ENCODE data around the gene GLRX. TPM values are rescaled to one million over a fixed set of nuclear protein-coding genes. Genes with fewer than 3 reads are reported as not detected.

The GLRX gene
- polyA plus RNA-seq, 3 donors = 386 to 603 (median 555) TPM

- peaks cover 30% of the 10 kb centered on the region for H3K4me1 Mint-ChIP-seq
- peak overlapping the region in 6 of 7 donors; percentile 22 to 88 (median 80) for H3K27ac Mint-ChIP-seq
- DNase-seq = peak; percentile 20 to 61 (median 51)
- no peaks in the 10 kb centered on the region for H3K9me3 ChIP-seq (replicated peaks in 1 of 2; ENCODE audit: control insufficient read depth in 1 of 2, insufficient read depth in 1 of 2, low read length in 2 of 2)
- peaks cover 0 to 9% of the 10 kb centered on the region in 2 donors for H3K36me3 Mint-ChIP-seq
- no peaks in the 10 kb centered on the region for H4K20me1 ChIP-seq (ENCODE audit: insufficient read depth, low read length)
- H3K4me3 ChIP-seq (replicated peaks in 1 of 3; ENCODE audit: low read depth in 2 of 3, low read length in 3 of 3) = peak overlapping the region in 1 of 3 experiments; percentile 58
- H3K4me2 ChIP-seq (replicated peaks; ENCODE audit: extremely low read depth, low read length, poor library complexity, severe bottlenecking) = peak overlapping the region; percentile 69
- intact Hi-C loops (cut with micrococcal nuclease) = loop anchor here (2.0 to 5.0 kb wide), 3 partner anchors 37 to 66 kb away; no protein-coding TSS in a partner anchor
- peaks cover 26 to 31% of the 10 kb centered on the region in 2 donors for H3K4me1 ChIP-seq (ENCODE audit: control insufficient read depth in 1 of 2, insufficient read depth in 2 of 2, low read length in 2 of 2)
- no peaks in the 10 kb centered on the region for H3K9me3 Mint-ChIP-seq
- H3K9ac ChIP-seq (ENCODE audit: insufficient read depth, low read length, poor library complexity, severe bottlenecking) = no peak overlapping the region
- TF ChIP-seq, protein P1, sequence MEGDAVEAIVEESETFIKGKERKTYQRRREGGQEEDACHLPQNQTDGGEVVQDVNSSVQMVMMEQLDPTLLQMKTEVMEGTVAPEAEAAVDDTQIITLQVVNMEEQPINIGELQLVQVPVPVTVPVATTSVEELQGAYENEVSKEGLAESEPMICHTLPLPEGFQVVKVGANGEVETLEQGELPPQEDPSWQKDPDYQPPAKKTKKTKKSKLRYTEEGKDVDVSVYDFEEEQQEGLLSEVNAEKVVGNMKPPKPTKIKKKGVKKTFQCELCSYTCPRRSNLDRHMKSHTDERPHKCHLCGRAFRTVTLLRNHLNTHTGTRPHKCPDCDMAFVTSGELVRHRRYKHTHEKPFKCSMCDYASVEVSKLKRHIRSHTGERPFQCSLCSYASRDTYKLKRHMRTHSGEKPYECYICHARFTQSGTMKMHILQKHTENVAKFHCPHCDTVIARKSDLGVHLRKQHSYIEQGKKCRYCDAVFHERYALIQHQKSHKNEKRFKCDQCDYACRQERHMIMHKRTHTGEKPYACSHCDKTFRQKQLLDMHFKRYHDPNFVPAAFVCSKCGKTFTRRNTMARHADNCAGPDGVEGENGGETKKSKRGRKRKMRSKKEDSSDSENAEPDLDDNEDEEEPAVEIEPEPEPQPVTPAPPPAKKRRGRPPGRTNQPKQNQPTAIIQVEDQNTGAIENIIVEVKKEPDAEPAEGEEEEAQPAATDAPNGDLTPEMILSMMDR (IDR thresholded peaks at IDR 0.05) = no peak
- H3K79me2 ChIP-seq (ENCODE audit: insufficient read depth, low read length) = no peaks in the 10 kb centered on the region
- peak overlapping the region in 1 of 2 donors; percentile 15 for H3K4me3 Mint-ChIP-seq
- WGBS (ENCODE audit: insufficient coverage) = 58% methylated on average over 4 of the region's 7 CpGs
- H3K27me3 ChIP-seq (ENCODE audit: control insufficient read depth in 2 of 2, insufficient read depth in 2 of 2, low read length in 2 of 2) = no peaks in the 10 kb centered on the region
- no peaks in the 10 kb centered on the region for H3K36me3 ChIP-seq (replicated peaks in 1 of 2; ENCODE audit: control insufficient read depth in 1 of 2, insufficient read depth in 2 of 2, low read length in 2 of 2)
- no peaks in the 10 kb centered on the region for H3K27me3 Mint-ChIP-seq (ENCODE audit: low read depth in 3 of 3)
- peak overlapping the region in 1 of 2 donors; percentile 66 for H3K27ac ChIP-seq (ENCODE audit: low read depth in 1 of 2, low read length in 2 of 2)
- H2AFZ ChIP-seq (ENCODE audit: insufficient read depth, low read depth, low read length, poor library complexity, severe bottlenecking) = peak overlapping the region; percentile 72
Observed at GRCh38 chr5:95780597-95780996, 41.9 kb downstream of the GLRX start.

DNA sequence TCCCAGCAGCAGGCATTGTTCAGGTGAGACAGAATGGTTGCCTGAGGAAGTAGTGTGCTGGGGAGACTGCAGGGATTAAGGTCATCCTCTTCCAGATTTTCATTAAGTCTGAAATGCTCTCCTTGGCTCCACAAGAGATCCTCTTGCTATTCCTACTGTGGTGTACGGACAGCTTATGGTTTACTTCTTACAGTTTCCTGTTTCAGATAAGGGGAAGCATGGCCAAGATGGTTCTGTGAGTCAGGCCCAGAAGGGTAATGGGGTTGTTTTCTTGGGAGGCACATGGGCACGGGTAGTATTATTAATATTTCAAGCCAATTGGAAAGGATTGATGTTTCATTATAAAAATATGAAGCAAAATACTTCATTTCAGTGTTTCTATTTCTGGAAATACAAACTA is 42.9 kb downstream of the GLRX start:
- peak overlapping the region; percentile 33 to 66 for H3K27ac ChIP-seq (ENCODE audit: low read depth in 1 of 2, low read length in 2 of 2)
- Mint-ChIP-seq H3K27ac (peak overlapping the region; percentile 21 to 93 (median 82)), H3K36me3 (peaks cover 0 to 4% of the 10 kb centered on the region in 2 donors), H3K4me3 (peak overlapping the region; percentile 59 to 82), H3K9me3 (no peaks in the 10 kb centered on the region), H3K4me1 (peaks cover 30% of the 10 kb centered on the region), H3K27me3 (ENCODE audit: low read depth in 3 of 3) (no peaks in the 10 kb centered on the region)
- peak overlapping the region; percentile 56 for H3K4me2 ChIP-seq (replicated peaks; ENCODE audit: extremely low read depth, low read length, poor library complexity, severe bottlenecking)
- TF ChIP-seq, protein P1 (IDR thresholded peaks at IDR 0.05) = no peak
- H3K9me3 ChIP-seq (replicated peaks in 1 of 2; ENCODE audit: control insufficient read depth in 1 of 2, insufficient read depth in 1 of 2, low read length in 2 of 2) = no peaks in the 10 kb centered on the region
- no peaks in the 10 kb centered on the region for H3K79me2 ChIP-seq (ENCODE audit: insufficient read depth, low read length)
- H3K27me3 ChIP-seq (ENCODE audit: control insufficient read depth in 2 of 2, insufficient read depth in 2 of 2, low read length in 2 of 2) = no peaks in the 10 kb centered on the region
- peak overlapping the region in 2 of 3 experiments; percentile 8 to 49 for H3K4me3 ChIP-seq (replicated peaks in 1 of 3; ENCODE audit: low read depth in 2 of 3, low read length in 3 of 3)
- H3K4me1 ChIP-seq (ENCODE audit: control insufficient read depth in 1 of 2, insufficient read depth in 2 of 2, low read length in 2 of 2) = peaks cover 26 to 31% of the 10 kb centered on the region in 2 donors
- H4K20me1 ChIP-seq (ENCODE audit: insufficient read depth, low read length) = no peaks in the 10 kb centered on the region
- intact Hi-C loops (cut with micrococcal nuclease) = loop anchor here (2.0 to 5.0 kb wide), 3 partner anchors 38 to 67 kb away; no protein-coding TSS in a partner anchor
- no CpG with 5 or more reads among the region's 2 CpGs for WGBS (ENCODE audit: insufficient coverage)
- H2AFZ ChIP-seq (ENCODE audit: insufficient read depth, low read depth, low read length, poor library complexity, severe bottlenecking) = peak overlapping the region; percentile 36
- DNase-seq = peak; percentile 63 to 77 (median 74)
- H3K36me3 ChIP-seq (replicated peaks in 1 of 2; ENCODE audit: control insufficient read depth in 1 of 2, insufficient read depth in 2 of 2, low read length in 2 of 2) = no peaks in the 10 kb centered on the region
- H3K9ac ChIP-seq (ENCODE audit: insufficient read depth, low read length, poor library complexity, severe bottlenecking) = no peak overlapping the region

Measured in CD14-positive monocyte (primary cell).